T-helper 2 cell (primary cell): Measurements from ENCODE around the gene ZNFX1.

Source experiments
- DNase-seq, 5 experiments: peaks; one replicate each; pipeline versions ENCODE4 v3.0.0 to v3.0.0-alpha.2; 2012 to 2022

Gene ZNFX1

DNA sequence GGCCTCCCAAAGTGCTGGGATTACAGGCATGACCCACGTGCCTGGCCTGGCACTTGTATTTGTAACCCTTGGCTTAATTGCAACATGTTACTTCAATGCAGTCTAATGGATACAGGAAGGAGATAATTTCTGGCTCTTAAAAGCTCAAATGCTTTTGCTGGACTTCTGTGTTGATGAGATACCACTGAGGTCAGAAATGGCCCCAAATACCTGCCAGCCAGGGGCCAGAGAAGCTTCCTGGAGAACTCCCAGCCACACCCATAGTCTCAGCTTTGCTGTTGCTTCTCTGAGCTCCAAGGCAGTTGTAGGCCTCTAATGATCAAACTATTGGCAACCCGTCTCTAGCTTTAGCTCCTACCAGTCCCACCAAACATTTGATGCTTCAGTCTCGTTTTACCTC, 14.2 kb upstream of the ZNFX1 start:
- no peak for DNase-seq

DNA sequence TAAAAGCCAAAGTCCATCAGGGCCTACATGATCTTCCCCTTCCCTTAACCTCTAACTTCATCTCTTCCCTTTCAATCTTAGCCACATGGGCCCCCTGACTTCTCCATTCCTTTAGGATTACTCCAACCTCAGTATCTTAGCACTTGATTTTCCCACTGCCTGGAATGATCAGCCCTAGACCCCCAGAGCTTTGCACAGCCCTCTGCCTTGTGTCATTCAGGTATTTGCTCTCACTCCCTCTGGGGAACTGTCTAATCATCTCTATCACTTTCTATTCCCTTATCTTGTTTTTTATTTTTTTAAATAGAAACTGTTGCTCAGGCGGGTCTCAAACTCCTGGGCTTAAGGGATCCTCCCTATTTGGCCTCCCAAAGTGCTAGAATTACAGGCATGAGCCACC, 13.3 kb upstream of the ZNFX1 start:
- DNase-seq, result no peak

GRCh38 chr20:49290608-49291191, 12.8 kb upstream of the ZNFX1 start:
- no peak for DNase-seq

- no peak for DNase-seq
Observed at GRCh38 chr20:49288784-49289696, 11.2 kb upstream of the ZNFX1 start.

- no peak for DNase-seq
Observed at GRCh38 chr20:49288250-49288751, 10.4 kb upstream of the ZNFX1 start.

- no peak for DNase-seq
Observed at GRCh38 chr20:49287555-49288249, 9.8 kb upstream of the ZNFX1 start.

DNA sequence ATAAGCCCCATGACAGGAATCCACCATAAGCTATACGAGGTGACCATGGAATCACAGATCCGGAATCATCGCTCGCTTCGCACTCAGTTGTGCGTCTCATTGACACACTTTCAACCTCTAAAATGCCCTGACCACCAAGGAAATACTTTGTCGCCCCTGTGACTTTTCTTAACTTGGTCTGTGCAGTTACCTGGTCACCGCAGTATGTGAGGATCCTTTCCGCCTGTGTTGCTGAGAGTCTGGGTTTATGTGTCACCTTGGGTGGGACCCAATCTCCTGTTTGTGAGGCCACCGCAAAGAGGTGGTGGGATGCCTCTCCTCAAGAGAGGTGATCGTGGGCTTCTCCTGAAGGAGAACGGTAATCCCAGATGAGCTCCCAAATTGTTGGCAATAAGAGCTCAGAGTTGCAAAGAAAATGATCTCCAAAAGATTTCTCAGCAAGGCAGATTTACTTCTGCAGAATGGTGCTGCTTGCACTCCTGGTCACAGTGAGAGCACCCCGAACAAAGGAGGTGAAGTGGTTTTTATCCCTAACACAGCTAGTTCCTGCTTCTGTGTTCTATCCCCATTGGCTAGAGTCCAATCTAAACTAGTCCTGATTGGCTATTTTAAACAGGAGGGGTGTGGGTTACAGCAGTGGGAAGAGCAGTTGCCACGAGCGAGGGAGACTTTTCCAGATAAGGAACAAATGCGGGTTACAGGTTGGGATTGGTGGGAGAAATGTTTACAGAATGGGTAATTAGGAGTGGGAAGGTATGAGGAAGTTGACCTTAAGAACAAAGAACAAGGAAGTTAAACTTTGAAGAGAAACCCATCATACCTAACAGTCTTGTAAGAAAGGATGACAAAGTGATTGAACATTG, 9.1 kb upstream of the ZNFX1 start:
- peak in 1 of 5 experiments; percentile 38 for DNase-seq

- DNase-seq, result no peak
Observed at GRCh38 chr20:49285813-49286494, 8.1 kb upstream of the ZNFX1 start.

DNA sequence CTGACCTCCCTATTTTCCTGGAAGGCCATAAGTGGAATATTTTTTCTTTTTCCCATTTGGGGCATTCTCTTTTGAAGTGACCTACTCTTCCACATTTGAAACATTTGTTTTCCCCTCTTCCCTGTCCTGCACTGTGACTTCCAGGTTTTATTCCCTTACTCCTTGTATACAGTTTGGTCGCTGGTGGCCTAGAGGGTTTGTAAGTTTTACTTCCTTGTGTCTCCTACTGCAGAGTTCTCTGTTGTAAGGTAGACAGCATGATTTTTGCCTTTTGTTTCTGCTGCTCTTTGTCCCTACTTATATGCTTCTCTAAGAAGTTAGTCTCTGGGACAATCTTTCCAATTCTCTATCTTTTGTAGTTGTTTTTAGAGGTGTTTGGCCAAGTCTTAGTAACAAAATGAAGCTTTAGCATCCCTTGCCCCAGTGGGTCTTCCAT, 7.4 kb upstream of the ZNFX1 start:
- DNase-seq, result no peak

- no peak for DNase-seq
Observed at GRCh38 chr20:49284818-49285217, 7.0 kb upstream of the ZNFX1 start.

- no peak for DNase-seq
Observed at GRCh38 chr20:49283703-49284625, 6.1 kb upstream of the ZNFX1 start.

DNA sequence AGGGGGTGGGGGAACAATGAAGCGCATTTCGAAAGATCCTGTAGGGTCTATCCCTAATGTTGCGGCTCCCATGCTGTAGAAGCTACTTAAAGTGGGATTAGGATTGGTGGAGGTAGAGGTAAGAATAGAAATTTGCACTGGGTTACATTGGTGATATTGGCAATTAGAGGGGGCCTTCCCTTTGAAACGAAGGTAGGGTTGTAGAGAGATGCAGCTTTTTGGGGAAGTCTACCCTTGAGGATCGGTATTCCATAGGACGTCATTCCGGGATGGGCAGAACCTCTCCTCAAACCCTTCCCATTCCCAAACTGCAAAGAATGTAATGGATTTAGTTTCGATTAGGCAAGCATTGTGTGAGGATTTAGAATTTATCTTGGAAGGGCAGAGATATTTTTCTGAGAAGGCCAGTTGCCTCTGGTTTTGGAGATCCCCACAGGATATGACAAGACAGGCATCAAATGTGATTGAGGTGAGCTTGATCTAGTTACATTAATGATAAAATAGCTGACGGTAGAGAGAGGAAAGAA, 5.4 kb upstream of the ZNFX1 start:
- peak in 1 of 5 experiments; percentile 43 for DNase-seq

GRCh38 chr20:49282584-49283171, 4.8 kb upstream of the ZNFX1 start:
- peak in 1 of 5 experiments; percentile 27 for DNase-seq

GRCh38 chr20:49281913-49282467, 4.1 kb upstream of the ZNFX1 start:
- no peak for DNase-seq

- DNase-seq, result peak in 1 of 5 experiments; percentile 50
Observed at GRCh38 chr20:49281059-49281912, 3.4 kb upstream of the ZNFX1 start.

DNA sequence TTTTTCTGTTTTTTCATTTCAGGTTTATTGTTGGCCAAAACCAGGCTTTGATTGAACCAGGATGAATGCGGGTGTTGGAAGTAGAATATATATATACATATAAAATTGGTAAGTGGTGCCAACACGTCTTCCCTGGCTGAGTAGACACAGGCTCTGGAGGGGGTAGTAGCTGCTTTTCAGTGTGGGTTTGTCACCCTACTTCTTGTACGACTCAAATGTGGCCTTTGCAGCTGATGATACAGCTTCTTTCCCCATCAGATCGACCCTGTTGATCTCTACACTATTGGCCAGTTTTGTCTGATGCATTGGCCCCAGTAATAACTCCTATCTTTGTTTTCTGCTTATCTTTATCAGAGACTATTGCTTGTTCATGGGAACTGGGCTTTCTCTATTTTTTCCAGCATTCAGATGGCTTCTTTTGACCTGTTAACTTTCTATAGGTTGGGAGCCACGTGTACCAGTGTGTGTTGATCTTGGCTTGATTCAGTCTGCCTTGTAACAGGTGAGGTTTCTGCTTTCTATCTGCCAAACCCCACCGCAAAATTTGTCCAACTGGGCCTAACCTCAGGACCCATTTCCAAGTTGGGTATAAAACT, 2.7 kb upstream of the ZNFX1 start:
- DNase-seq, result peak in 1 of 5 experiments; percentile 30

DNA sequence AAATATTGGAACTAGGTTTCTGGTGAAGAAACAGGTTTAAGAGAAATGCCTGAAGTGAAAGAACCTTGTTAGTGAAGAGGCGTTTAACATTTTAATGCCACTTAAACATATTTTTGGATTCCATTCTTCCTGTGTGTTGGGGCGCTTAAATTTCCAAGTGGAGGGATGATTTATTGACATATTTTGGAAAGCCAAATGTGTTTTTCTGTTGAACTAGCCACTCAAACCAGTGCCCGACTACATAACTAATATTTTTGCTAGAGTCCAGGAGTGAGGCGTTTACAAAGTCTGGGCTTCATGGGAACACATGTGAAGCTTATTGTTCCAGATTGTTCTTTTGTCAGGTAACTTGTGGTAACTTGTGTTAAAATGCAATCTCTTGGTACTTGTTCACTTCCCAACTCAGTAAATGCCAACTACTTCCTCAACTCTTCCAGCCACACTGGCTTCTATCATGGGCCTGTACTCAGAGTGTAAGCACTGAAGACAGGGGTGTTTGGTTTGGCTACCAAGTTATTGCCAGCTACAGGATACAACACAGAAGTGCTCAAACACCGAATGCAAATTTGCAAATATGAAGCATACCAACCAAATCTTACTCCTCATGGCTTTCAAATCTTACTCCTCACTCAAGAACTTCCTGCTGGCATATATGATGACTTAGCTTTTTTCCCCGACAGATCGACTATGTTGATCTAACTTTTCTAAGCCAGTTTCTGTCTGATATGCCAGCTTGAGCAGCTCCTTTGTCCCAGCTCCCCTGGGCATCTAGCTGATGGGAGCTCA, 2.0 kb upstream of the ZNFX1 start:
- peak in 1 of 5 experiments; percentile 55 for DNase-seq
